Tibial artery (tissue), 4 donors: ENCODE data around the gene ATXN7L1.

Source experiments
- DNase-seq, 2 donors: peaks; one replicate each; pipeline ENCODE4 v3.0.0-alpha.2; 2019
- H3K27ac ChIP-seq, 2 donors: fragments of 200-600 bp; sonication (generic) in 1 of 2; 1 replicate in 1 of 2; 2 replicates in 1 of 2; pipeline ENCODE4 v1.5.1; 2018 to 2019; ENCODE audit warnings: mild to moderate bottlenecking in 1 of 2
- H3K27me3 ChIP-seq, 2 donors: fragments of 200-600 bp; sonication (generic) in 1 of 2; one replicate each; pipeline versions ENCODE4 v1.5.1 to v1.6.0; 2016 to 2019
- H3K36me3 ChIP-seq, 3 donors: fragments of 200-600 bp; sonication (generic) in 2 of 3; one replicate each; pipeline ENCODE4 v1.5.1; 2016 to 2019; ENCODE audit warnings: mild to moderate bottlenecking in 2 of 3
- H3K4me1 ChIP-seq, 4 donors: fragments of 200-600 bp; sonication (generic) in 2 of 4; 1 replicate in 3 of 4; 2 replicates in 1 of 4; pipeline ENCODE4 v1.5.1; 2016 to 2019
- H3K4me3 ChIP-seq, 2 donors: fragments of 200-600 bp; sonication (generic) in 1 of 2; 1 replicate in 1 of 2; 2 replicates in 1 of 2; pipeline ENCODE4 v1.5.1; 2018 to 2019; ENCODE audit warnings: mild to moderate bottlenecking in 2 of 2
- H3K9me3 ChIP-seq, 3 donors: fragments of 200-600 bp; sonication (generic) in 1 of 3; one replicate each; pipeline ENCODE4 v1.5.1; 2016 to 2019
- CTCF ChIP-seq, 2 experiments: fragments of 200-600 bp in 1 of 2; fragments of 450-650 bp in 1 of 2; IDR thresholded peaks; one replicate each; pipeline ENCODE4 v1.5.1; 2017 to 2019; ENCODE audit warnings: antibody characterized with exemption in 2 of 2, mild to moderate bottlenecking in 1 of 2, moderate library complexity in 1 of 2
- intact Hi-C: fragments of 100-400 bp; cut with DNase I; formaldehyde crosslinking; loops from one replicate; pipeline ENCODE4 v1.15.0; 2023; ENCODE audit warnings: low total_unique reads

Gene ATXN7L1

GRCh38 chr7:105803429-105803736, 73.0 kb downstream of the ATXN7L1 start:
- TF ChIP-seq CTCF (IDR thresholded peaks at IDR 0.05) = no peak
- Histone ChIP-seq H3K4me3 (no peak overlapping the region), H3K4me1 (peaks cover 0 to 27% (median 10%) of the 10 kb centered on the region in 4 donors), H3K36me3 (no peaks in the 10 kb centered on the region), H3K27ac (no peak overlapping the region), H3K27me3 (no peaks in the 10 kb centered on the region), H3K9me3 (no peaks in the 10 kb centered on the region)
- intact Hi-C loops = no loop called here
- DNase-seq = no peak

GRCh38 chr7:105802604-105803428, 73.6 kb downstream of the ATXN7L1 start:
- no peak overlapping the region for H3K27ac ChIP-seq
- no peak for TF ChIP-seq CTCF (IDR thresholded peaks at IDR 0.05)

GRCh38 chr7:105800849-105801534, 75.4 kb downstream of the ATXN7L1 start:
- H3K36me3 ChIP-seq = no peaks in the 10 kb centered on the region
- no peaks in the 10 kb centered on the region for H3K9me3 ChIP-seq
- H3K4me3 ChIP-seq = no peak overlapping the region
- intact Hi-C loops = no loop called here
- DNase-seq = no peak
- no peaks in the 10 kb centered on the region for H3K27me3 ChIP-seq
- TF ChIP-seq CTCF (IDR thresholded peaks at IDR 0.05) = no peak
- H3K4me1 ChIP-seq = peaks cover 0 to 22% (median 10%) of the 10 kb centered on the region in 4 donors
- no peak overlapping the region for H3K27ac ChIP-seq

More at GRCh38 chr7:105802604-105803428, 73.6 kb downstream of the ATXN7L1 start:
- Histone ChIP-seq H3K4me3 (no peak overlapping the region), H3K4me1 (peaks cover 0 to 27% (median 10%) of the 10 kb centered on the region in 4 donors), H3K9me3 (no peaks in the 10 kb centered on the region), H3K27me3 (no peaks in the 10 kb centered on the region), H3K36me3 (no peaks in the 10 kb centered on the region)
- no peak for DNase-seq
- intact Hi-C loops = no loop called here

GRCh38 chr7:105800442-105800841, 76.0 kb downstream of the ATXN7L1 start:
- no peak overlapping the region for H3K27ac ChIP-seq
- peaks cover 0 to 22% (median 7%) of the 10 kb centered on the region in 4 donors for H3K4me1 ChIP-seq
- H3K9me3 ChIP-seq = no peaks in the 10 kb centered on the region
- H3K36me3 ChIP-seq = no peaks in the 10 kb centered on the region
- H3K27me3 ChIP-seq = no peaks in the 10 kb centered on the region
- intact Hi-C loops = no loop called here
- no peak overlapping the region for H3K4me3 ChIP-seq
- TF ChIP-seq CTCF (IDR thresholded peaks at IDR 0.05) = no peak
- DNase-seq = no peak

GRCh38 chr7:105799677-105800076, 76.7 kb downstream of the ATXN7L1 start:
- H3K27me3 ChIP-seq = no peaks in the 10 kb centered on the region
- peaks cover 0 to 29% (median 7%) of the 10 kb centered on the region in 4 donors for H3K4me1 ChIP-seq
- TF ChIP-seq CTCF (IDR thresholded peaks at IDR 0.05) = no peak
- H3K27ac ChIP-seq = no peak overlapping the region
- no peaks in the 10 kb centered on the region for H3K36me3 ChIP-seq
- H3K9me3 ChIP-seq = no peaks in the 10 kb centered on the region
- intact Hi-C loops = loop anchor here (10.0 kb wide), 1 partner anchor 1315 kb away; no protein-coding TSS in a partner anchor
- DNase-seq = no peak
- no peak overlapping the region for H3K4me3 ChIP-seq
